GM12891 (cell line): ENCODE data around the gene BBLN.

Experiments
- PAX5 ChIP-seq: IDR thresholded peaks from 2 replicates; pipeline ENCODE4 v1.6.1; 2011; ENCODE audit warnings: low read length, moderate library complexity, mild to moderate bottlenecking; ENCODE audit not compliant: insufficient read depth, severe bottlenecking
- POLR2A ChIP-seq: IDR thresholded peaks from 2 replicates; pipeline ENCODE4 v1.6.1; 2011; ENCODE audit warnings: low read depth, low read length, control low read depth
- POLR2AphosphoS5 ChIP-seq: IDR thresholded peaks from 2 replicates; pipeline ENCODE4 v1.6.1; 2011; ENCODE audit warnings: low read depth, low read length, control low read depth
- POU2F2 ChIP-seq: IDR thresholded peaks from 2 replicates; pipeline ENCODE4 v1.6.1; 2011; ENCODE audit warnings: low read depth, mild to moderate bottlenecking, control low read depth, low read length, moderate library complexity
- SPI1 ChIP-seq: IDR thresholded peaks from 2 replicates; pipeline ENCODE4 v1.6.1; 2011; ENCODE audit warnings: low read depth, low read length, control low read depth
- TAF1 ChIP-seq: IDR thresholded peaks from 2 replicates; pipeline ENCODE4 v1.6.1; 2011; ENCODE audit warnings: low read depth, low read length, control low read depth

- no peak for TF ChIP-seq POLR2A
- TF ChIP-seq POLR2AphosphoS5: no peak
- TF ChIP-seq SPI1: no peak
- no peak for TF ChIP-seq TAF1
- no peak for TF ChIP-seq POU2F2
- no peak for TF ChIP-seq PAX5
These were observed 47.1 kb downstream of the BBLN start for GRCh38 chr9:128206916-128207910.
